Smooth muscle cell of the pulmonary artery (primary cell): ENCODE measurements around the gene STK36. TPM values are rescaled to one million over a fixed set of nuclear protein-coding genes. Genes with fewer than 3 reads are reported as not detected.

Experiments
- total RNA-seq: library from RNA; depleted of rRNA; stranded (reverse); fragments of >200 nt; gene quantifications from 2 replicates; pipeline ENCODE4 v1.2.3, GENCODE V29; 2014

Gene STK36, protein sequence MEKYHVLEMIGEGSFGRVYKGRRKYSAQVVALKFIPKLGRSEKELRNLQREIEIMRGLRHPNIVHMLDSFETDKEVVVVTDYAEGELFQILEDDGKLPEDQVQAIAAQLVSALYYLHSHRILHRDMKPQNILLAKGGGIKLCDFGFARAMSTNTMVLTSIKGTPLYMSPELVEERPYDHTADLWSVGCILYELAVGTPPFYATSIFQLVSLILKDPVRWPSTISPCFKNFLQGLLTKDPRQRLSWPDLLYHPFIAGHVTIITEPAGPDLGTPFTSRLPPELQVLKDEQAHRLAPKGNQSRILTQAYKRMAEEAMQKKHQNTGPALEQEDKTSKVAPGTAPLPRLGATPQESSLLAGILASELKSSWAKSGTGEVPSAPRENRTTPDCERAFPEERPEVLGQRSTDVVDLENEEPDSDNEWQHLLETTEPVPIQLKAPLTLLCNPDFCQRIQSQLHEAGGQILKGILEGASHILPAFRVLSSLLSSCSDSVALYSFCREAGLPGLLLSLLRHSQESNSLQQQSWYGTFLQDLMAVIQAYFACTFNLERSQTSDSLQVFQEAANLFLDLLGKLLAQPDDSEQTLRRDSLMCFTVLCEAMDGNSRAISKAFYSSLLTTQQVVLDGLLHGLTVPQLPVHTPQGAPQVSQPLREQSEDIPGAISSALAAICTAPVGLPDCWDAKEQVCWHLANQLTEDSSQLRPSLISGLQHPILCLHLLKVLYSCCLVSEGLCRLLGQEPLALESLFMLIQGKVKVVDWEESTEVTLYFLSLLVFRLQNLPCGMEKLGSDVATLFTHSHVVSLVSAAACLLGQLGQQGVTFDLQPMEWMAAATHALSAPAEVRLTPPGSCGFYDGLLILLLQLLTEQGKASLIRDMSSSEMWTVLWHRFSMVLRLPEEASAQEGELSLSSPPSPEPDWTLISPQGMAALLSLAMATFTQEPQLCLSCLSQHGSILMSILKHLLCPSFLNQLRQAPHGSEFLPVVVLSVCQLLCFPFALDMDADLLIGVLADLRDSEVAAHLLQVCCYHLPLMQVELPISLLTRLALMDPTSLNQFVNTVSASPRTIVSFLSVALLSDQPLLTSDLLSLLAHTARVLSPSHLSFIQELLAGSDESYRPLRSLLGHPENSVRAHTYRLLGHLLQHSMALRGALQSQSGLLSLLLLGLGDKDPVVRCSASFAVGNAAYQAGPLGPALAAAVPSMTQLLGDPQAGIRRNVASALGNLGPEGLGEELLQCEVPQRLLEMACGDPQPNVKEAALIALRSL (N-terminal part only)
- total RNA-seq: 26.1 and 39.1 TPM in 2 replicates

GRCh38 chr2:218671654-218672566, at the start of gene STK36, which contains the start of gene RNF25:
Gene STK36 (plus strand): TSS chr2:218672086. CDS start chr2:218672830, 744 bp downstream.
Gene RNF25 (minus strand): TSS chr2:218672002. CDS start chr2:218671970, 32 bp downstream.

DNA sequence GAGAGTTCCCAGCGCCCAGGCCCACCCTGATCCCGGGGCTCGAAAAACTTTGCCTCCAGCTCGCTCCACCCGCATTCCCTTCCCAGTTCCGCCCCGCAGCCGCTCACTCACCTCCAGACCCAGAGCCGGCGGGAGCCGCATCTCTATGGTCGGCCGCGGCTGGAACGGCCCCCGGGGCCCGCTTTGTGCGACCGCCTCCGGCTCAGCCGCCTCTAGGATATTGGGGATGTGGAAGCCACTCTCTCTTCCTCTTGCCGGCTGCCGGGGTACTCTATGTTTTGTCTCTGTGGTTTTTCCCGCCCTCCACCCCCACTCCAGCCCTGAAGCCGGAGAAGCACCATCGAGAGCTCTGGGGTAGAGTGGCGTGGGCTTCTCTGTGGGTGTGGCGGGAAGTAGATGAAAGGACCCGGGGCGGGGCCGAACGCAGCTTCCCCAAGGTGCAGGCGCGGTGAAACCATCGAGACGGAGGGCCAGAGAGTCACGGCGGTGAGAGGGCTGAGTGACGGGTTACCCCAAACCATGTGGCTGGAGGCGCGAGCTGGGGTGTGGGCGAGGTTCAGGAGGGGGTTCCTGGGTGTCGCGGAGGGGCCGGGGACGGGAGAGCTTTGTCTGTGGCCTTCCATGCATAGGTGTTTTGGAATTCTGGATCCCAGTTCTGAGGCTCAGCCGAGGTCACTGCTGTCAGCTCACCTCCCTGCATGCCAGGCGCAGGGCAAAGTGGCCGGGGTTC, 12.5 kb upstream of the STK36 start, which contains the start of the genes BCS1L and ZNF142:
Gene BCS1L (plus strand): TSS at position 426 of the 730 bp plus-strand sequence. CDS start 1,305 bp downstream, outside the sequence.
Gene ZNF142 (minus strand): TSS at position 366 of the 730 bp plus-strand sequence. CDS start 3,194 bp downstream, outside the sequence.

GRCh38 chr2:218710687-218711549, 39.0 kb downstream of the STK36 start, which contains the start of gene TTLL4:
Gene TTLL4 (plus strand): TSS chr2:218710835. CDS start chr2:218737677, 26,842 bp downstream.

Other genes with a start within 250 kb of the STK36 start
- 9.5 and 10.2 TPM in 2 replicates for gene USP37, start 103.7 kb upstream of the STK36 start, total RNA-seq
- gene CNOT9, start 103.2 kb upstream of the STK36 start, total RNA-seq: 29.1 and 34.7 TPM in 2 replicates
- gene PLCD4, start 64.2 kb upstream of the STK36 start, total RNA-seq: 2.0 and 2.5 TPM in 2 replicates
- gene ZNF142, start 12.5 kb upstream of the STK36 start, total RNA-seq: 9.1 and 15.4 TPM in 2 replicates
- 21.4 and 28.5 TPM in 2 replicates for gene BCS1L, start 12.4 kb upstream of the STK36 start, total RNA-seq
- 21.2 and 21.8 TPM in 2 replicates for gene RNF25, start 84 bp upstream of the STK36 start, total RNA-seq
- gene TTLL4, start 38.7 kb downstream of the STK36 start, total RNA-seq: 6.7 and 9.8 TPM in 2 replicates
- gene CYP27A1, start 110.1 kb downstream of the STK36 start, total RNA-seq: 6.8 and 13.7 TPM in 2 replicates
- 0.10 and 0.52 TPM in 2 replicates for gene PRKAG3, start 159.7 kb downstream of the STK36 start, total RNA-seq
- gene WNT6, start 187.7 kb downstream of the STK36 start, total RNA-seq: not detected in 2 replicates
- gene WNT10A, start 208.8 kb downstream of the STK36 start, total RNA-seq: not detected in 2 replicates